Measurements from ENCODE around the gene CNDP1. TPM values are rescaled to one million over a fixed set of nuclear protein-coding genes. Genes with fewer than 3 reads are reported as not detected.

The CNDP1 gene
- total and polyA plus RNA-seq, 2 donors (not counting 1 experiment from before 2014, with no cell fraction given), result 0.19 to 0.57 TPM

DNA sequence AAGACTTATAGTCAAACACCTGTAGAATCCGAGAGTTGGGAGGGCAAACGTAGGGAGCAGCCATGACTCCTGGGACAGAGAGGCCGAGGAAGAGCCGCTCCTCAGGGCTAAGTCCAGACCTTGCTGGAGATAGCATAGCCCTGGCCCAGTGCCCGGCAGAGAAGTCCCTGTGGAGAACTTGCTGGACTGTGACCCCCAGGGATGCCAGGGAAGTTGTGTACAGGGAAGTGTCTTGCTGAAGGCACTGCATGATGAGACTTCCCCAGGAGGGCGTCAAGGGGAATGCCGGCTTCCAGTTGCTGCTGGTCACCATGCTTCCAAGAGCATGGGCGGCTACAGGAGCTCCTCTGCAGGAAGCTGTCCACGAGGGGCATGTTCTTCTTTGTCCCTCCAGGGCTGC lies 8.6 kb upstream of the CNDP1 start:
- Histone ChIP-seq H4K20me1 (ENCODE audit: control insufficient read depth, insufficient read depth, low read length, poor library complexity, severe bottlenecking) (no peaks in the 10 kb centered on the region), H3K9me3 (ENCODE audit: control extremely low read depth in 1 of 3, control insufficient read depth in 2 of 3, insufficient read depth in 1 of 3, low read length in 2 of 3) (no peaks in the 10 kb centered on the region), H3K4me2 (replicated peaks; ENCODE audit: low read depth, low read length, poor library complexity, severe bottlenecking) (no peak overlapping the region), H3K27me3 (replicated peaks in 1 of 4; ENCODE audit: control extremely low read depth in 1 of 4, control insufficient read depth in 3 of 4, insufficient read depth in 4 of 4, low read length in 3 of 4) (no peaks in the 10 kb centered on the region), H3K4me3 (ENCODE audit: control extremely low read depth in 1 of 5, extremely low read depth in 1 of 5, insufficient read depth in 1 of 5, low read depth in 2 of 5, low read length in 4 of 5) (no peak overlapping the region), H3K9ac (ENCODE audit: low read length) (no peak overlapping the region), H2AFZ (ENCODE audit: insufficient read depth, low read depth, low read length, poor library complexity, severe bottlenecking) (no peak overlapping the region), H3K79me2 (ENCODE audit: control insufficient read depth, insufficient read depth, low read length) (no peaks in the 10 kb centered on the region), H3K4me1 (ENCODE audit: control insufficient read depth in 2 of 2, insufficient read depth in 2 of 2, low read length in 2 of 2) (no peaks in the 10 kb centered on the region), H3K36me3 (replicated peaks in 1 of 2; ENCODE audit: control extremely low read depth in 1 of 2, control insufficient read depth in 1 of 2, extremely low read depth in 1 of 2, insufficient read depth in 2 of 2, low read length in 1 of 2) (peaks cover 0 to 17% of the 10 kb centered on the region in 2 experiments), H3K27ac (ENCODE audit: low read length in 2 of 2) (no peak overlapping the region)
- TF ChIP-seq, protein P1, sequence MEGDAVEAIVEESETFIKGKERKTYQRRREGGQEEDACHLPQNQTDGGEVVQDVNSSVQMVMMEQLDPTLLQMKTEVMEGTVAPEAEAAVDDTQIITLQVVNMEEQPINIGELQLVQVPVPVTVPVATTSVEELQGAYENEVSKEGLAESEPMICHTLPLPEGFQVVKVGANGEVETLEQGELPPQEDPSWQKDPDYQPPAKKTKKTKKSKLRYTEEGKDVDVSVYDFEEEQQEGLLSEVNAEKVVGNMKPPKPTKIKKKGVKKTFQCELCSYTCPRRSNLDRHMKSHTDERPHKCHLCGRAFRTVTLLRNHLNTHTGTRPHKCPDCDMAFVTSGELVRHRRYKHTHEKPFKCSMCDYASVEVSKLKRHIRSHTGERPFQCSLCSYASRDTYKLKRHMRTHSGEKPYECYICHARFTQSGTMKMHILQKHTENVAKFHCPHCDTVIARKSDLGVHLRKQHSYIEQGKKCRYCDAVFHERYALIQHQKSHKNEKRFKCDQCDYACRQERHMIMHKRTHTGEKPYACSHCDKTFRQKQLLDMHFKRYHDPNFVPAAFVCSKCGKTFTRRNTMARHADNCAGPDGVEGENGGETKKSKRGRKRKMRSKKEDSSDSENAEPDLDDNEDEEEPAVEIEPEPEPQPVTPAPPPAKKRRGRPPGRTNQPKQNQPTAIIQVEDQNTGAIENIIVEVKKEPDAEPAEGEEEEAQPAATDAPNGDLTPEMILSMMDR (IDR thresholded peaks at IDR 0.05), result no peak
- no peak for TF ChIP-seq EZH2 (IDR thresholded peaks at IDR 0.05; ENCODE audit: borderline replicate concordance, insufficient read depth, low read depth, low read length, poor library complexity, severe bottlenecking)
- ATAC-seq (ENCODE audit: low read depth) (no peak), DNase-seq (no peak)
- 94% methylated on average over 9 of the region's 9 CpGs for WGBS (ENCODE audit: insufficient coverage)
- CTCF ChIA-PET, result no interaction called here
- no peak overlapping the region for H3K27ac Mint-ChIP-seq
- H3K4me1 Mint-ChIP-seq, result no peaks in the 10 kb centered on the region
- no peaks in the 10 kb centered on the region for H3K27me3 Mint-ChIP-seq
- no peaks in the 10 kb centered on the region for H3K9me3 Mint-ChIP-seq (ENCODE audit: insufficient read depth)
- POLR2A ChIA-PET, result no interaction called here
- intact Hi-C loops (cut with micrococcal nuclease), result no loop called here
- H3K4me3 Mint-ChIP-seq, result no peak overlapping the region

DNA sequence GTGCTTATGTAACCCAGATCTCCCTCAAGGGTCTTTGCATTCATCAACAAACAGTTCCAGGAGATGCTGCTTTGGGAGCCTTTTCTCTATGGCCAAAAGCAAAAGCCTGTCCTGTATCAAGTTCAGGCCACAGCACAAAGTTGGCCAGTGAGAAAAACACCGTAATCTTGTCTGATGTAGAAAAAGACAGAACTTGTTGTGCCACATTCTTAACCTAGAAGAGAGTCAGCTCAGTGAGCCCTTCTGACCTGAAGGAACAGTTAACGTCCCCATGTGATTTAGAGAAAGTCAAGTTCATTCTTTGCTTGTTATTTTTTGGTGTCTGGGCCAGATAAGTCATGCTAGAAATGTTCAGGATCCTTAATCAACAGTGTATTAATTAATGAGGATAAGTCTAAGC lies 7.8 kb upstream of the CNDP1 start:
- no peak overlapping the region for H3K4me3 ChIP-seq (ENCODE audit: control extremely low read depth in 1 of 5, extremely low read depth in 1 of 5, insufficient read depth in 1 of 5, low read depth in 2 of 5, low read length in 4 of 5)
- no peaks in the 10 kb centered on the region for H3K27me3 ChIP-seq (replicated peaks in 1 of 4; ENCODE audit: control extremely low read depth in 1 of 4, control insufficient read depth in 3 of 4, insufficient read depth in 4 of 4, low read length in 3 of 4)
- no peak overlapping the region for H3K27ac ChIP-seq (ENCODE audit: low read length in 2 of 2)
- DNase-seq (no peak), ATAC-seq (ENCODE audit: low read depth) (no peak)
- H3K27me3 Mint-ChIP-seq, result no peaks in the 10 kb centered on the region
- no peaks in the 10 kb centered on the region for H3K4me1 Mint-ChIP-seq
- CTCF ChIA-PET, result no interaction called here
- H3K9me3 Mint-ChIP-seq (ENCODE audit: insufficient read depth), result no peaks in the 10 kb centered on the region
- H3K9ac ChIP-seq (ENCODE audit: low read length), result no peak overlapping the region
- no peaks in the 10 kb centered on the region for H3K9me3 ChIP-seq (ENCODE audit: control extremely low read depth in 1 of 3, control insufficient read depth in 2 of 3, insufficient read depth in 1 of 3, low read length in 2 of 3)
- no peaks in the 10 kb centered on the region for H3K79me2 ChIP-seq (ENCODE audit: control insufficient read depth, insufficient read depth, low read length)
- H4K20me1 ChIP-seq (ENCODE audit: control insufficient read depth, insufficient read depth, low read length, poor library complexity, severe bottlenecking), result no peaks in the 10 kb centered on the region
- TF ChIP-seq, protein P1 (IDR thresholded peaks at IDR 0.05), result no peak
- no peak for TF ChIP-seq EZH2 (IDR thresholded peaks at IDR 0.05; ENCODE audit: borderline replicate concordance, insufficient read depth, low read depth, low read length, poor library complexity, severe bottlenecking)
- intact Hi-C loops (cut with micrococcal nuclease), result no loop called here
- POLR2A ChIA-PET, result no interaction called here
- H2AFZ ChIP-seq (ENCODE audit: insufficient read depth, low read depth, low read length, poor library complexity, severe bottlenecking), result no peak overlapping the region
- H3K4me3 Mint-ChIP-seq, result no peak overlapping the region
- no peak overlapping the region for H3K4me2 ChIP-seq (replicated peaks; ENCODE audit: low read depth, low read length, poor library complexity, severe bottlenecking)
- no peaks in the 10 kb centered on the region for H3K4me1 ChIP-seq (ENCODE audit: control insufficient read depth in 2 of 2, insufficient read depth in 2 of 2, low read length in 2 of 2)
- no peak overlapping the region for H3K27ac Mint-ChIP-seq
- 100% methylated on average over 1 of the region's 2 CpGs for WGBS (ENCODE audit: insufficient coverage)
- H3K36me3 ChIP-seq (replicated peaks in 1 of 2; ENCODE audit: control extremely low read depth in 1 of 2, control insufficient read depth in 1 of 2, extremely low read depth in 1 of 2, insufficient read depth in 2 of 2, low read length in 1 of 2), result peaks cover 0 to 10% of the 10 kb centered on the region in 2 experiments

Data from B cell (primary cell).